PFSK-1 (cell line): ENCODE data around the gene RER1.

Experiments
- FOXP2 ChIP-seq: optimal IDR thresholded peaks from 2 replicates; pipeline ENCODE3; 2011; ENCODE audit warnings: borderline replicate concordance, control low read depth, inconsistent platforms; ENCODE audit not compliant: insufficient read depth; ENCODE audit errors: extremely low read length, extremely low read depth
- POLR2AphosphoS5 ChIP-seq: IDR thresholded peaks from 2 replicates; pipeline ENCODE4 v1.6.1; 2012; ENCODE audit warnings: low read depth, mild to moderate bottlenecking, control low read depth, low read length, moderate library complexity
- REST ChIP-seq, 2 experiments: IDR thresholded peaks; 2 replicates each; pipeline versions ENCODE4 v1.6.1 to v1.8.0; 2011 to 2012; ENCODE audit warnings: low read depth in 2 of 2, low read length in 2 of 2, control low read depth in 1 of 2, inconsistent platforms in 1 of 2, mild to moderate bottlenecking in 1 of 2, moderate library complexity in 1 of 2; ENCODE audit not compliant: insufficient read depth in 1 of 2
- SIN3A ChIP-seq: IDR thresholded peaks from 2 replicates; pipeline ENCODE4 v1.6.1; 2012; ENCODE audit warnings: mild to moderate bottlenecking, low read length, moderate library complexity, borderline replicate concordance; ENCODE audit not compliant: insufficient read depth
- TAF1 ChIP-seq: IDR thresholded peaks from 2 replicates; pipeline ENCODE4 v1.6.1; 2012; ENCODE audit warnings: low read length, control low read depth, borderline replicate concordance; ENCODE audit not compliant: insufficient read depth

Gene RER1

GRCh38 chr1:2428490-2428889, 36.8 kb downstream of the RER1 start:
- no peak for TF ChIP-seq REST (IDR thresholded peaks at IDR 0.05; ENCODE audit: insufficient read depth in 1 of 2, low read depth in 2 of 2, low read length in 2 of 2)
- TF ChIP-seq TAF1 = no peak
- TF ChIP-seq SIN3A = no peak
- no peak for TF ChIP-seq FOXP2
- no peak for TF ChIP-seq POLR2AphosphoS5

GRCh38 chr1:2429780-2430591, 38.3 kb downstream of the RER1 start:
- TF ChIP-seq REST (IDR thresholded peaks at IDR 0.05; ENCODE audit: insufficient read depth in 1 of 2, low read depth in 2 of 2, low read length in 2 of 2) = no peak
- TF ChIP-seq SIN3A = no peak
- no peak for TF ChIP-seq FOXP2

GRCh38 chr1:2430592-2430973, 38.9 kb downstream of the RER1 start:
- TF ChIP-seq POLR2AphosphoS5 (no peak), FOXP2 (no peak), SIN3A (no peak), REST (IDR thresholded peaks at IDR 0.05; ENCODE audit: insufficient read depth in 1 of 2, low read depth in 2 of 2, low read length in 2 of 2) (no peak), TAF1 (no peak)

- TF ChIP-seq POLR2AphosphoS5 (no peak), FOXP2 (no peak), REST (IDR thresholded peaks at IDR 0.05; ENCODE audit: insufficient read depth in 1 of 2, low read depth in 2 of 2, low read length in 2 of 2) (no peak), TAF1 (no peak), SIN3A (no peak)
Measured at GRCh38 chr1:2431103-2431502, 39.5 kb downstream of the RER1 start.

GRCh38 chr1:2431518-2431917, 39.9 kb downstream of the RER1 start:
- TF ChIP-seq SIN3A = no peak
- no peak for TF ChIP-seq REST (IDR thresholded peaks at IDR 0.05; ENCODE audit: insufficient read depth in 1 of 2, low read depth in 2 of 2, low read length in 2 of 2)
- TF ChIP-seq TAF1 = no peak
- TF ChIP-seq POLR2AphosphoS5 = no peak
